Esophagus muscularis mucosa (tissue), 4 donors: ENCODE measurements around the gene ANKDD1A. TPM values are rescaled to one million over a fixed set of nuclear protein-coding genes. Genes with fewer than 3 reads are reported as not detected.

Source experiments
- DNase-seq: peaks from one replicate; pipeline ENCODE4 v3.0.0-alpha.2; 2017; ENCODE audit errors: extremely low spot score
- H3K27ac ChIP-seq, 4 donors: fragments of 200-600 bp; sonication (generic); replicated peaks in 1 of 4; 1 replicate in 3 of 4; 2 replicates in 1 of 4; pipeline ENCODE4 v1.5.1; 2016 to 2019; ENCODE audit warnings: mild to moderate bottlenecking in 1 of 4
- H3K27me3 ChIP-seq, 4 donors: fragments of 200-600 bp; sonication (generic); one replicate each; pipeline versions ENCODE4 v1.5.1 to v1.6.0; 2016 to 2019
- H3K36me3 ChIP-seq, 4 donors: fragments of 200-600 bp; sonication (generic); one replicate each; pipeline ENCODE4 v1.5.1; 2016 to 2019
- H3K4me1 ChIP-seq, 4 donors: fragments of 200-600 bp; sonication (generic); one replicate each; pipeline ENCODE4 v1.5.1; 2016 to 2019
- H3K4me3 ChIP-seq, 4 donors: fragments of 200-600 bp; sonication (generic); 1 replicate in 2 of 4; 2 replicates in 2 of 4; pipeline ENCODE4 v1.5.1; 2016 to 2019; ENCODE audit warnings: mild to moderate bottlenecking in 4 of 4, moderate library complexity in 1 of 4
- H3K9me3 ChIP-seq, 4 donors: fragments of 200-600 bp; sonication (generic); 1 replicate in 3 of 4; 2 replicates in 1 of 4; pipeline ENCODE4 v1.5.1; 2016 to 2019
- CTCF ChIP-seq, 3 experiments: fragments of 200-600 bp in 2 of 3; fragments of 450-650 bp in 1 of 3; sonication (generic) in 2 of 3; IDR thresholded peaks; one replicate each; pipeline ENCODE4 v1.5.1; 2017 to 2019; ENCODE audit warnings: antibody characterized with exemption in 3 of 3, mild to moderate bottlenecking in 2 of 3, moderate library complexity in 1 of 3
- EP300 ChIP-seq: sonication (generic); formaldehyde crosslinking; IDR thresholded peaks from one replicate; pipeline ENCODE4 v1.6.1; 2017; ENCODE audit warnings: antibody characterized with exemption
- POLR2A ChIP-seq: fragments of 450-650 bp; IDR thresholded peaks from one replicate; pipeline ENCODE4 v1.6.1; 2017; ENCODE audit warnings: antibody characterized with exemption, moderate library complexity, mild to moderate bottlenecking, low read depth
- POLR2AphosphoS5 ChIP-seq, 2 donors: sonication (generic); formaldehyde crosslinking; IDR thresholded peaks; one replicate each; pipeline ENCODE4 v1.6.1; 2017; ENCODE audit warnings: antibody characterized with exemption in 2 of 2
- WGBS: methylation state at CpG from one replicate; pipeline ENCODE4 v1.1.5; 2018; 5-methylcytosine and 5-hydroxymethylcytosine counted together
- intact Hi-C: fragments of 100-400 bp; cut with DNase I; formaldehyde crosslinking; loops from one replicate; pipeline ENCODE4 v1.15.1; 2023
- total RNA-seq, 4 donors: library from RNA; depleted of rRNA; stranded (reverse); fragments of >200 nt; gene quantifications; one replicate each; pipeline versions ENCODE4 v1.1.0 to v1.2.1, GENCODE V29; 2016

ANKDD1A gene
- total RNA-seq, 4 donors from 2014 or later, result 10.0 to 14.7 (median 11.0) TPM

GRCh38 chr15:64949383-64950186 is 37.9 kb downstream of the ANKDD1A start:
- Histone ChIP-seq H3K27me3 (no peaks in the 10 kb centered on the region), H3K36me3 (peaks cover 0 to 30% (median 7%) of the 10 kb centered on the region in 4 donors), H3K4me3 (no peak overlapping the region), H3K9me3 (no peaks in the 10 kb centered on the region), H3K27ac (no peak overlapping the region), H3K4me1 (no peaks in the 10 kb centered on the region)
- intact Hi-C loops, result no loop called here
- DNase-seq, result no peak
- 89% methylated on average over 3 of the region's 11 CpGs for WGBS
- TF ChIP-seq POLR2AphosphoS5 (IDR thresholded peaks at IDR 0.05) (no peak), POLR2A (no peak), EP300 (no peak), CTCF (IDR thresholded peaks at IDR 0.05) (no peak)

GRCh38 chr15:64950888-64951287 is 39.2 kb downstream of the ANKDD1A start:
- Histone ChIP-seq H3K4me3 (no peak overlapping the region), H3K27ac (no peak overlapping the region), H3K4me1 (no peaks in the 10 kb centered on the region), H3K9me3 (no peaks in the 10 kb centered on the region), H3K27me3 (no peaks in the 10 kb centered on the region), H3K36me3 (peaks cover 8 to 34% (median 16%) of the 10 kb centered on the region in 4 donors)
- DNase-seq, result no peak
- no peak for TF ChIP-seq POLR2AphosphoS5 (IDR thresholded peaks at IDR 0.05)
- no peak for TF ChIP-seq POLR2A
- no peak for TF ChIP-seq CTCF (IDR thresholded peaks at IDR 0.05)
- no peak for TF ChIP-seq EP300
- intact Hi-C loops, result no loop called here
- 73% methylated on average over 6 of the region's 6 CpGs for WGBS

- Histone ChIP-seq H3K27ac (no peak overlapping the region), H3K4me3 (no peak overlapping the region), H3K36me3 (peaks cover 14 to 43% (median 25%) of the 10 kb centered on the region in 4 donors), H3K9me3 (no peaks in the 10 kb centered on the region), H3K4me1 (no peaks in the 10 kb centered on the region), H3K27me3 (no peaks in the 10 kb centered on the region)
- no peak for TF ChIP-seq POLR2AphosphoS5 (IDR thresholded peaks at IDR 0.05)
- no peak for TF ChIP-seq CTCF (IDR thresholded peaks at IDR 0.05)
- no peak for TF ChIP-seq EP300
- TF ChIP-seq POLR2A, result no peak
- intact Hi-C loops, result no loop called here
- WGBS, result 96% methylated on average over 2 of the region's 2 CpGs
- DNase-seq, result no peak
Observed at GRCh38 chr15:64951777-64952418, 40.2 kb downstream of the ANKDD1A start.

- no peak for DNase-seq
- WGBS, result 82% methylated on average over 2 of the region's 3 CpGs
- no peaks in the 10 kb centered on the region for H3K4me1 ChIP-seq
- peaks cover 23 to 52% (median 37%) of the 10 kb centered on the region in 4 donors for H3K36me3 ChIP-seq
- H3K9me3 ChIP-seq, result no peaks in the 10 kb centered on the region
- no peak overlapping the region for H3K4me3 ChIP-seq
- TF ChIP-seq POLR2AphosphoS5 (IDR thresholded peaks at IDR 0.05) (no peak), CTCF (IDR thresholded peaks at IDR 0.05) (no peak), EP300 (no peak), POLR2A (no peak)
- no peaks in the 10 kb centered on the region for H3K27me3 ChIP-seq
- no peak overlapping the region for H3K27ac ChIP-seq
- intact Hi-C loops, result no loop called here
Observed at GRCh38 chr15:64954395-64954794, 42.7 kb downstream of the ANKDD1A start.
